GM20431 (cell line): Measurements from ENCODE around the gene COPRS.

Experiments
- in situ Hi-C: fragments of 300-500 bp; cut with MseI, MboI; formaldehyde crosslinking; loops from one replicate; pipeline ENCODE4 v1.15.0; 2020; ENCODE audit warnings: low sequenced_read_pairs; ENCODE audit not compliant: unreplicated experiment

Gene COPRS, protein sequence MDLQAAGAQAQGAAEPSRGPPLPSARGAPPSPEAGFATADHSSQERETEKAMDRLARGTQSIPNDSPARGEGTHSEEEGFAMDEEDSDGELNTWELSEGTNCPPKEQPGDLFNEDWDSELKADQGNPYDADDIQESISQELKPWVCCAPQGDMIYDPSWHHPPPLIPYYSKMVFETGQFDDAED

DNA sequence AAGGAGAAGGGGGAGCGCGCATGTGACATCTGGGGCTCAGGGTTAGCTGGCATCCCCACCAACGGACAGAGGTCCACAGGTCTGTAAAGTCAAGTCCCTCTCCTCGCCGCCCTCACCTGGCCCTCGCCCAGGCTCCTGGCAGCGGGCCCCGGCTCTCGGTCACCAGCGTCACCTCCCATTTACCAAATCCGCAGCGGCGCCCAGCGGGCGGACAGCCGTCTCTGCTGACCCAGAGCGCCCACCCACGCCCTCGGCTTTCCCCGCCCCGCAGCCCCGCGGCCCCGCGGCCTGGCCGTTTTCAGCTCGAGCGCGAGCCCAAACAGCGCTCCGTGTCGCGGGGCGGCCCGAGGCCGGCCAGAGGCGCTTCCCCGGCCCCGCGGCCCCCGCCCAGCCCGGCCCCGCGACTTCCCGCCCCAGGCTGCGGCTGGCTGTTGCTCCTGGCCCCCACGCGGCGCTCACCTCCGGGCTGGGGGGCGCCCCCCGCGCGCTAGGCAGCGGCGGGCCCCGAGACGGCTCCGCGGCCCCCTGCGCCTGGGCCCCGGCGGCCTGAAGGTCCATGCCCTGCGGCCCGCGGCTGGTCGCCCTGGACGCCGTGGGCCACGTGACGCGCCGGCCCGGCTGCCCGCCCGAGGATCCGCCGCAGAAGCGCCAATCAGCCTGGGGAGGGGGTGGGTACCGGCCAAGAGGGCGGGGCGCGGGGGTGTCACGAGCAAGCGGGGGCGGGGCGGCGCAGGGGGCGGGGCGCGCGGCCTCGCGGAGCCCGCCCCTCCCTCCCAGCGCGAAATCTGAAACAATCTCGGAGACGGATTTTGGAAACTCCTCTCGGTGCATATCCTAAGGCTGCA is at the start of gene COPRS:
Gene COPRS, minus strand, starts transcription at position 603 of the 845 bp plus-strand sequence. Its CDS starts 45 bp downstream, at position 558.
- in situ Hi-C loops = no loop called here

DNA sequence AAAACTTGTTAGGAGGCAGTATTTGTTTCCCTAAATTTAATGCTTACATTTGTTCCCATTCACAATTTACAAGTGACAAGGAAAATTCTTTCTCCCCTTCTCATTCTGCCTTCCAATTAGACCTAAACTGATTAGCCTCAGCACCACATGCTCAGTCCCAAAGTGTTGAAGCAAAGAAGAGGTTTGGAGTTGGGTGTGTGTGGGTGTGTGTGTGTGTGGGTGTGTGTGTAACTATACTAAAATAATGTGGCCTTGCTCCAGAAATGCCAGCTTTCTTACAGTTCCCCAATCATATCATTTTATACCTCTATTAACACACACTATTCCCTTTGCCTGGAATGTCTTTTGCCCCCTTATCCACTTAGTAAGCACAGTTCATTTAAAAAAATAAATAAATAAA is 49.3 kb upstream of the COPRS start:
- in situ Hi-C loops = no loop called here

DNA sequence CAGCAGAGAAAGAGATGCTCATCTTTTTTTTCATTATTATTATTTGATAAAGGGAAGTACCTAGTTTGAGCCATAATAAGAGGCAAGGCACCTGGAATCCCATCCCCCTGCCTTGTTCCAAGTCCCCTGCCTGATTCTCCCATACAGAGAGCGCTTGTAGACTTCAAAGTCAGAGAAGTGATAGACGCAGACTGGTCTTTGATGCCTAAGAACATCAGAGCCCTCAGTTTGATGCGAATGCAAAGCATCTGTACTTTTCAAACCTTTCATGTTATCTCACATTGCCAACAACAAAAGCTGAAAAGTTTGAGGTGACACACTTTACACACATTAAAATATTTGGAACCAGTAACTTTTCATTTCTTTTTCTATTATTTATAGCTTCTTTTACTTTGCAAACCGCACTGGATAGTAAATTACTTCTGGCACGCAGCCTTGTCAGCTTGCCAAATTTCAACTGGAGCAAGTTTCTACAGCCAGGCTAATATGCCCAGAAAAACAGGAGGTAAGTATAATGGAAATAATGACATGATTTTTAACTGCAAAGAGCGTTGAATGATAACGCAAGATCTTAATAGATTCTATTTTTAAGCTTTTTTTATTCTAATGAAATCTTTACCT is 48.4 kb upstream of the COPRS start:
- in situ Hi-C loops = no loop called here

DNA sequence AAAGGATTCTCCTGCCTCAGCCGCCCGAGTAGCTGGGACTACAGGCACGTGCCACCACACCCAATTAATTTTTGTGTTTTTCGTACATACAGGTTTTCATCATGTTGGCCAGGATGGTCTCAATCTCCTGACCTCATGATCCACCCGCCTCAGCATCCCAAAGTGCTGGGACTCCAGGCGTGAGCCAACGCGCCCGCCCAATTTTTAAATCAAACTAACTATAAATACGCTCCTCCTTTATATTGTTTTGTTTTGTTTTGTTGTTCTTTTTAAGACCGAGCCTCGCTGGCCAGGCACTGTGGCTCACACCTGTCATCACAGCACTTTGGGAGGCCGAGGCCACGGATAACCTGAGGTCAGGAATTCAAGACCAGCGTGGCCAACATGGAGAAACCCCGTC is 44.4 kb upstream of the COPRS start:
- in situ Hi-C loops = no loop called here

DNA sequence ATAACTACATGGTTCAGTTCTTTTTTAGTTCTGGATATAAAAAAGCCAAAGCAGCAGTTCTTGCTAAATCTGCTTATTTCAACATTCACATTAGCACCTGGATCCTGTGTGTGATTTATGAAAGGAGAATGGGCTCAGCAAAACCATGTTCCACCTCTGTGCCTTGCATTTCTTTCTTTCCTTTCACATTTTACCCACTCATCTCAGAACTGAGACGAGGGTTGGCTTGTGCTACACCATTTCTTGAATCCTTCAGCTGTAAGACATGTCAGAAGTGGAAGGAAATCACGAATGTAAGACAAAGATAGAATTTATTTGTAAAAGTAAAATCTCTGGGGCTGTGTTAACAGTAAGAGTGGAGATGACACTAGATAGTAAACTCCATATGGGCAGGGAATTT is 43.6 kb upstream of the COPRS start:
- in situ Hi-C loops = no loop called here

DNA sequence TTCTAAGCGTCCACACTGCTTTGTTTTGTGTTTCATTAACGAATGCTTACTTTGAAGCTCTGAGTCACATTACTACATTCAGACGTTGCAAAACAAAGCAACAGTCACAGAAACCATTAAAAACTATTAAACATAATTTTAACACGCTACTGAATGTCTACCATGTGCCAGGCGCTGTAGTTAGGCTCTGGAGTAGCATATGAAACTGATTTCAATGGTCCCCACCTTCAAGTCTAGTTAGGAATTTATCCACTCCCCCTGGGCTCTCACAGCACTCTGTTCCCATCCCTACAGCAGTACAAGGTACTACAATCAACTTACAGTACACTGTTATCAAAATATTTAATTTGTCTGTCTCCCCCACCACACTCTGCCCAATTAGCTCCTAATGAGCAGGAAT is 41.8 kb upstream of the COPRS start:
- in situ Hi-C loops = no loop called here

DNA sequence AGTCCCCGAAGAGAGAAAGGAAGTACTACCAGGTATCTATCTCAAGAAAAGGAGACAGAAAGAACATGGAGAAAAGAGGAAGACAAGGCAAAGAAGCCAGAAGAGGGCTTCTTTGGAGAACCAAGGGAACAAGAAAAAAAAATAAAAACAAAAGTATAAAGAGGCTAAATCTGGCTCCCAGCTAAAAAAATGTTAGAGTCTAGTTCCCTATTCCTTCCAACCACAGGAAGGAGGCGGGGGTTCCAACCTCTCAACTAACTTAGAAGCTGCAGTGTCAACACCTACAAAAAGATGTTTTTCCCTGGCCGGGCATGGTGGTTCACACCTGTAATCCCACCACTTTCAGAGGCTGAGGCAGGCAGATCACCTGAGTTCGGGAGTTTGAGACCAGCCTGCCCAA is 29.1 kb upstream of the COPRS start:
- in situ Hi-C loops = no loop called here

DNA sequence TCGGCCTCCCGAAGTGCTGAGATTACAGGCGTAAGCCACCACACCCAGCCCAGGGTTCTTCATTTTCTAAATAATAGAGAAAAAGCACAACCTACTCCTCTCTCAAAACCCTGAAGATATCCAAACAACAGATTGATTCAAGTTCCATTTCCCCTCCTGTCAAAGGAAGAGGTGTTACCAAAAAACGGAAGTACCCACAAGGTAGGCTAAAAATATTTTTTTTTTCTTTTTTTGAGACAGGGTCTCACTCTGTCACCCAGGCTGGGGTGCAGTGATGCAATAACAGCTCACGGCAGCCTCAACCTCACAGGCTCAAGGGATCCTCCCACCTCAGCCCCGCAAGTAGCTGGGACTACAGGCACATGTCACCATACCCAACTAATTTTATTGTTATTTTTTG is 23.5 kb upstream of the COPRS start:
- in situ Hi-C loops = no loop called here

DNA sequence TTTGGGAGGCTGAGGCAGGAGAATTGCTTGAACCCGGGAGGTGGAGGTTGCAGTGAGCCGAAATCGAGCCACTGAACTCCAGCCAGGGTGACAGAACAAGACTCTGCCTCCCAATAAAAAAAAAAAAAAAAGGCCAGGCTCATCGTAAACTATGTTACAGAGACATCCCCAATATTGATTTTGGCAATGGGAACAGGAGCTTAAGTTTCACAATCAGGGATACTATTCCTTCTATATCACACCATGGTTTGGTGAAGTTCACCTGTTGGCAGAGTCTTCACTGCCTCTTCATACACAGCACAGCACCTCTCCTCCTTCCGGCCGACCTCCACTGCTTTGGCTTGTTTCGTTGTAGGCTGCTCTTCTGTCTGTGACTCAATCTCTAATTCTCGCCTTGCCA is 21.3 kb upstream of the COPRS start:
- in situ Hi-C loops = no loop called here

DNA sequence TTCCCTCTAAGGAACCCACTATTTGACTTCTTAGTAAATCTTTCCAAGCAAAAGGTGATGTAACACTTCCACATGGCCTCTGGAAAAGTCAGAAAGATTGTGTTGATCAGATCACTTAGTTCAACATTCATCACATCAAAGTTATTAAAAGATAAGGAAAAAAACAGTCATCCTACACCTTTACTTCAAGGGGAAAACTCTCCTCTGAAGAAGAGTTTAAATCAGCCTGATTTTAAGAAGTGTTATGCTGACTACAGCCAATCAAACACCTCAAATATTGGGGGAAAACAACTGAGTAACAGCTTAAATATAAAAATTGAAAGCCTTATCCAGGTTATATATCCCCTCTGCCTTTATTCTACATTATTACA is 19.6 kb upstream of the COPRS start:
- in situ Hi-C loops = no loop called here

DNA sequence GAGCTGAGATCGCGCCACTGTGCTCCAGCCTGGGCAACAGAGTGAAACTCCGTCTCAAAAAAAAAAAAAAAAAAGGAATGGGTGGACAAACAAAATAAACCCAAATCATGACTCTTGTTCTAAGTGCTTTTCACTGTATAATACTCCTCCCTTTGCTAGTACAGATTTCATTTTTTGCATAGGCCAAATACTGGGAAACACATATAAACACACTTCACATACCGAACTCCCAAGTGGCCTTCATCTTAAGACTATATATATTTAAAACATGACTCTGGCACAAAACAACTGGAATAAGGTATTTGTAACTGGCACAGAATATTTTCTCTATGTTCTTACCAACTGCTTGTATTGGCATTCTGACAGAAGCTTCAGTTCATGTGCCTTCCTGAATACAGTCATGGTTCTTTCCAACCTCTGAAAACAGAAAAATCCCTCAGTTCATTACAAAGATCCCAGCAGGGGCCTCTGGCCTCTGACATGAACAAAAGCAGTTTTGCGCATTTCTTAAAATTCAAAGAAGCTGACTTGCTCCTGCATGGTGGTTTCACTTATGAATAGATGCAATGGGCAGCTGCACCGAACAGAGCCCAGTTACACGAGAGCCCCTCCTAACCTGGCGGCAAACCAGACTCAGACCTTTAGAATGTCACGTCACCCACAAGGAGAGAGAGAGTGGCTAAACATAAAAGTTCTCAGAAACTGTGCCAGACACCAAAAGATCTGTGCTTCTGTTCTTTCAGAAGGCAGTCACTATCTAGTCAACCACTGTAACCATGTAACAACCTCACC is 19.1 kb upstream of the COPRS start:
- in situ Hi-C loops = no loop called here

DNA sequence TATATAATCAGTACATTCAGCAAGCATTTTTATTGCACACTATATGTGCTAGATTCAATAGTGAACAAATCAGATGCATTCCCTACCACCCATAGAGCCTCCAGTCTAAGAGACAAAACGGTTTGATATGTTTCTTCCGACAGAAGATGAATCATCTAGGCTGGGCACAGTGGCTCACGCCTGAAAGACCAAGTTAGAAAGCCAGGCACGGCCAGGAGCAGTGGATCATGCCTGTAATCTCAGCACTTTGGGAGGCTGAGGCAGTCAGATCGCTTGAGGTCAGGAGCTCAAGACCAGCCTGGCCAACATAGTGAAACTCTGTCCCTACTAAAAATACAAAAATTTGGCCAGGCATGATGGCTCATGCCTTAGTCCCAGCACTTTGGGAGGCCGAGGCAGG is 18.3 kb upstream of the COPRS start:
- in situ Hi-C loops = no loop called here

DNA sequence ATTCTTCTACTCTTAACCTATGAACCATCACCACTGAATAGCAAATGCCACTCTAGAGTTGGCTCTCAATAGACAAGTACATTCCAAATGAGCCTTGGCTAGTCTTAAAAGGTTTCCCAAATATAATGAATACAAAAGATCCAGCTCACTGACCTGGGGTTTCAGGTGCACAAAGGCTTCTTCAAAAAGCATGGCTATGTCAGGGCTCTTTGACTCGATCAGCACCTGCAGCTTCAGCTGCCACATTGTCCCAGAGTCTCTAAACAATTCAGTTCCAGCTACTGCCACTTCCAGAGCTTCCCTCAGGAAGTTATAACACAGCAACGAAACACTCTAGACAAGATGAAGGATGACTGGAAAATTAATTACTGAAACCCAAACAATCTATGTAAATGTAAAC is 16.0 kb upstream of the COPRS start:
- in situ Hi-C loops = no loop called here

DNA sequence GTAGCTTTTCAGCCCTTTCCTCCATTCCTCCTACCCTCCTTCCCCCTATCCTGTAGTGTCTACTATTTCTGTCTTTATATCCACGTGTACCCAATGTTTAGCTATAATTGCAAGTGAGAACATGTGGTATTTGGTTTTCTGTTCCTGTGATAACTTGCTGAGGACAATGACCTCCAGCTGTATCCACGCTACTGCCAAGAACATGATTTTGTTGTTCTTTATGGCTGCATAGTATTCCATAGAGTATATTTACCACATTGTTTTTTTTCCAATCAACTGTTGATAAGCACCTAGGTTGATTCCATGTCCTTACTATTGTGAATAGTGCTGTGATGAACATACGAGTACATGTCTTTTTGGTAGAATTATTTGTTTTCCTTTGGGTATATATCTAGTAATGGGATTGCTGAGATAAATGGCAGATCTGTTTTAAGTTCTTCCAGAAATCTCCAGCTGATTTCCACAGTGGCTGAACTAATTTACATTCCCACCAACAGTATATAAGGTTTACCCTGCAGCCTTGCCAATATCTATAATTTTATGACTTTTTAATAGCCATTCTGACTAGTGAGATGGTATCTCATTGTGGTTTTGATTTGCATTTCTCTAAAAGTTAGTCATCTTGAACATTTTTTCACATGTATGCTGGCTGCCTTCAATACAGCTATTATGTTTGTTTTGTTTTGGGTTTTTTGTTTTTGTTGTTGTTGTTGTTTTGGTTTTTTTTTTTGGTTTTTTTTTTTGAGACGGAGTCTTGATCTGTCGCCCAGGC is 10.9 kb upstream of the COPRS start:
- in situ Hi-C loops = no loop called here

DNA sequence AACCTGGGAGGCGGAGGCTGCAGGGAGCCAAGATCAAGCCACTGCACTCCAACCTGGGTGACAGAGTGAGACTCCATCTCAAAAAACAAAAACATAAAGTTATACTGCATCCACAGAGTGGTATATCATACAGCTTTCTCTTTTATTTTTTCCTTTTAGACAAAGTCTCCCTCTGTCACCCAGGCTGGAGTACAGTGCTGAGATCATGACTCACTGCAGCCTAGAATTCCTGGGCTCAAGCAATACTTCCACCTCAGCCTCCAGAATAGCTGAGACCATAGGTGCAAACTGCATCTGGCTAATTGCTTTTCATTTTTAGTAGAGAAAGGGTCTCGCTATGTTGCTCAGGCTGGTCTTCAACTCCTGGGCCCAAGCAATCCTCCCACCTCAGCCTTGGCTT is 10.0 kb upstream of the COPRS start:
- in situ Hi-C loops = no loop called here

DNA sequence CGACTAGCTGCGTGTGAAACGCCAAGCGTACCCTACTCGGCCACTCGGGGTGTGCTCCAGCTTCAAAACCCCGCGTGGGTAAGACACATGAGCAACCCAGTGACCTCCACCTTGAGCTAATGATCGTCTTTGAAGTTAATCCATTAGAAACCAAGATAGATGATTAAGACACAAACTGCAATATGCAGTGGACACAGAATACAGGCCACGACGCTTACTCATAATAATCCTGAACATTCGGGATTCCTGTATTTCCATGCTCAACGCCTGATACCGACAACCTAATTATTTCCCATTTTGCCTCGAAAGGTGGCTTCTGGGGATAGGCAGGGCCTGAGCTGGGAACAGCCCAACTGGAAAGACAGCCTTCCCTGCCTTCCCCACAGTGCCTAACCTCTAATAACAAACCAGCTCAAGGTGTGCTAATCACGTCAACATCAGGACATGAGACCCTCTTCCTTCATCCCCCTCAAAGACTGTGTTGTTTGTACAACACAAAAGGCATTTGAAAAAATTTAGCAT is 504 bp upstream of the COPRS start:
- in situ Hi-C loops = no loop called here

DNA sequence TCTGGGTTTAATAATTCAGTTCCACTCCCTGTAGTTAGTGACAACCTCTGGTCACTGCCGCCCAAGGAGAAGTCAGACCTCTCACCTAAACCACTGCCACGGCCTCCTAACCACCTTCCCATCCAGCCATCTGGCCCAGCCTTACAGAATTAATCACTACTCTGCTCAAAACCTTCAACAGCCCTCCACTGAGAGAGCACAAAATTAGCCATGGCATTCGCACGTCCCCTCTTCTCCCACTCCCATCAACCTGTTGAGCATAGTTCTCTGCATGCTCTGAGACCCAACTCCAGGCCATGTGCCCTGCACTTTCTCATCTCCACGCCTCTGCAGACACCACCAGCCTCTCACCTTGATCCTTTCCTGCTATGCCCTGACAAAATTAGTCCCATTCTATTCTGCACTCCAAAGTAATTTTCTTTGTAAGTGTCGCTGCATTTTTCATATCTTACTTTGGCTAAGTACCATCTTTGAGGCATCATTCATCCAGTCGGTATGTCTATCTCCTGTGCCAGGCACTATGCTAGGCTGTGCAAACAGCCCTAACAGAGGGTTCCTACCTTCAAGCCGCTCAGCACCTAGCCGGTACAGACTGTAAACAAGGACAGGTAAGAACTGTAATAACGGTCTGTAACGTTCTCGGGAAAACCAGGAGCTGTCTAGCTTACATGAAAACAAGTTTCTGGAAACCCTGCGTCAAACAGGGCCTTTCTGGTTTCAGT is 963 bp downstream of the COPRS start:
- in situ Hi-C loops = no loop called here

DNA sequence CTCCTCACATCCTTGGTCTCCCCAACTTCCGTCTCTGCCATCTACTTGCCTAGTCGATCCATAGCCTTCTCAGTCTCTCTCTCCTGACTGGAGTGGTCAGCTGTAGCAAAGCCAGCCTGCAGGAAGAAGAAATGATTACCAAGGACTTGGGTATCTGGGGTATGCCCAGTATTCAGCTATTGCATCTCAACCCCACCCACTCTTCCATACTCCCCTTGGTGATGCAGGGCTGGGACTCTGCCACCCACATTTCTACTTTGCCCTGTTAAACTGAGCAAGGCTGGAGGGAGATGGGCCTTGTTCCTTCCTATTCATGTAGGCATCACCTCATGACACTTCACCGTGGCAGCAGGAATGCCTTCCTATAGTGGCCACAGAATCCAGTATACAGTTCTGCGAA is 2.3 kb downstream of the COPRS start:
- in situ Hi-C loops = no loop called here

DNA sequence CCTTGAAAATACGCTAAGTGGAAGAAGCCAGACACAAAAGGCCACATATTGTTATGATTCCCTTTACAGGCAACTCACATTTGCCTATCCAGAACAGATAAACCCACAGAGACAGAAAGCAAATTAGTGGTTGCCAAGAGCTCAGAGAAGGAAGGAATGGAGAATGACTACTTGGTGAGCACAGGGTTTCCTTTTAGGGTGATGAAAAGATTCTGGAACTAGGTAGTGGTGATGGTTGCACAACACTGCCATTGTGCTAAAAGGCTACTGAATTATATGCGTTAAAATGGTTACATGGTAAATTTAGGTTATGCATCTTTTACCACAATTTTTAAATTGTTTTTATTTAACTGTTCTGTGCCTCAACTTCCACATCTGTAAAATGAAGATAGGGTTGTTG is 4.4 kb downstream of the COPRS start:
- in situ Hi-C loops = no loop called here
